Placental pericyte (primary cell): ENCODE measurements around the gene MRPL53. TPM values are rescaled to one million over a fixed set of nuclear protein-coding genes. Genes with fewer than 3 reads are reported as not detected.

Source experiments
- total RNA-seq: library from RNA; depleted of rRNA; stranded (reverse); fragments of >200 nt; gene quantifications from 2 replicates; pipeline ENCODE4 v1.2.3, GENCODE V29; 2012

MRPL53 gene
- total RNA-seq = 19.3 and 57.1 TPM in 2 replicates

DNA sequence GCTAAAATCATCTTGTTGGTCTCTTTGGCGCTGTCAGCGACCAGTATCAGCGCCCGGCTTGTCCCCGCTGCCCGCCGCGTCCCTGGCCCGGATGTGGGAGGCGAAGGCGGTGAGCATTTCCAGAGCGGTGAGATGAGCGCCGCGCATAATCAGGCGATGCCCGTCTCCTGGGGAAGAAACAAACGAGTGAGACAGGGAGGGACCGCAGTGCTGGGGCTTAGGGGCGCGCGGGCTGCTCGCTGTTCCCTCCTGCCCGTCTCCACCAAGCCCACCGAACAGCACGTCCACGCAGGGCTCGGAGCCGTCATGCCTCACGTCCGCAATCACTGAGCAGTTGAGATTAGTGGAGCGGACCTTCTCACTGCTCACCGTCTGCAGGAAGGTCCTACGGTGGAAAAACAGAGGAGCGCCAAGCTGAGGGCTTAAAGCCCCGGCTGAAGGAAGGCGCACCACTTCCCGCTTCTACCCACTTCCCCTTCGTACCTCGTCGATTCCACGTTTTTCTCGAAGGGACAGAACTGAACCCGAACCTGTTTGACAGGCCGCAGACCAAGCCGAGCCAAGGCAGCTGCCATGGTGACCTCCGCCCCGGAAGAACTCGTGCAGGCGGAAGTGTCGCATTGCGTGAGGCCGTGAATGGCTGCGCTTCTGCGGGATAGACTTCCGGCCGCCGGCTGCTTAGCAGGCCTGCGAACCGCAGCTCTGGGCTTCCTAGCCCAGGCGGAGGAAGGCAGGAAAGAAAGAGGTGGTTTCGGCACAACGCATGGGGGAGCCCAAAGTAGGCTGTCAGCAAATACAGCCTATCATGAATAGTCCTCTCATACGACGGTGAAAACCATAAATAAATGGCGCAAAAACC, at the start of gene MRPL53:
TSS of gene MRPL53 (minus strand) at position 595 of the 859 bp plus-strand sequence. CDS start at position 575, 20 bp downstream.

DNA sequence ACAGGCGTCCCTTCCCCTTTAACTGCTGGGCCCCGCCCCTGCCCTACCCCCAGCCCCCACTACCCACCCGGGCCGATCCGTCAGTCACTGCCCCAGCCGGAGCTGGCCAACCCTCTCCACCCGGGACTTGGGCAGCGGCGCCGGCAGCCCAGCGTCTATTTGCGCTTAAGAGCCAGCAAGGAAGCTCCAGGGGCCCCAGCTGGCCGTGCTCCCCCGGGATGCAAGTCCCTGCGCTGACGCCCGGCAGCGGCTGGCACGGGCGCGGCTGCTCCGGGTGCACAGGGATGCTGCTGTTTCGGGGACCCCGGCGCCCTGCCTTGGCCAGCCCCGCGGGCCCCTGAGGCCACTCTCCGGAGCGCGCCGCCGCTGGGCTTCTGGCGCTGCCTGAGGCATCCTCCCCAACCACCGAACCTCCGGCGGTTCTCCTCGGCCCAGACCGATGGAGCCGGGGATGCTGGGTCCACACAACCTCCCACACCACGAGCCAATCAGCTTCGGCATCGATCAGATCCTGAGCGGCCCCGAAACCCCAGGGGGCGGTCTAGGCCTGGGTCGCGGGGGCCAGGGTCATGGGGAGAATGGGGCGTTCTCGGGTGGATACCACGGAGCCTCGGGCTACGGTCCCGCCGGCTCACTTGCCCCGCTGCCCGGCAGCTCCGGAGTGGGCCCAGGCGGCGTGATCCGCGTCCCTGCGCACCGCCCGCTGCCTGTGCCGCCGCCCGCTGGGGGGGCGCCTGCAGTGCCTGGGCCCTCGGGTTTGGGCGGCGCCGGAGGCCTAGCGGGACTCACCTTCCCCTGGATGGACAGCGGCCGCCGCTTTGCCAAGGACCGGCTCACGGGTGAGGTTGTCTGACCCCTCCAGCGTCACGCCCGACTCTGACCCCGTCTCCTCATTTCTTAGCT, 42.1 kb upstream of the MRPL53 start, which contains the start of gene TLX2:
TSS of gene TLX2 (plus strand) at position 83 of the 903 bp plus-strand sequence. CDS start at position 440, 357 bp downstream.

DNA sequence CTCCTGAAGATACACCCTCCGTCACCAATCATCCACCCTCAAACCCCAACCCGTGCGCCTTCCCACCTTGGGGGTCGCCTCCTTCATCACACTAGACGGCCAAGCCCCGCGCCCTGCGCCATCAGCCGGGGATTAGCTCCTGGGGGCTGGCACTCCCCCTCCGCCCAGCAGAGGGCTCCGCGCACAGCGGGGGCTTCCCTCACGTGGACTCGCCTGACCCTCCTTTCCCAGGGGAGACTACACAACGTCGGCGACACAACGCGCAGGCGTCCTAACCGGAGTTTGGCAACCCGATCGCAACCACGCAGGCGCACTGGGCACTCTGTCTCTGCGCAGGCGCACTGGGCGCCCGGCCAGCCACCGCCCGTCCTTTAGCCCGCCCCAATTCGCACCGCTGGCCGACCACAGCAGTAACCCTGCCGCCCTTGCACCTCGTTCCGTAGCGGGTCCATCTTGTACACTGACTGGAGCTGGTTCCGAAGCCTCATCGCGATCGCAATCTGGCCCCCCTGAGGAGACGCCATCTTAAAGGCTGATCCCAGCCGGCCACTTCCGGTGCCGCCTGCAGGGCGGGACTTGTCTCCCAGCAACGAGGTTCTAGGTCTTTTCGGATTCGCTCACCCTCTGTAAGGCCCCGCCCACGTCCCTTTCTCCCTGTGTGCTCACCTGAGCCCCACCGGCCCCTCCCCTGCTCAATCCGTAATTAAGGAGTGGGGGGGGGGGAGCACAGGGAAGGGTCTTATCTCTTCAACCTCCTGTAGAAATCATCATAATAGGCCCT, 34.9 kb upstream of the MRPL53 start, which contains the start of gene PCGF1:
TSS of gene PCGF1 (minus strand) at position 551 of the 781 bp plus-strand sequence. CDS start at position 524, 27 bp downstream.

DNA sequence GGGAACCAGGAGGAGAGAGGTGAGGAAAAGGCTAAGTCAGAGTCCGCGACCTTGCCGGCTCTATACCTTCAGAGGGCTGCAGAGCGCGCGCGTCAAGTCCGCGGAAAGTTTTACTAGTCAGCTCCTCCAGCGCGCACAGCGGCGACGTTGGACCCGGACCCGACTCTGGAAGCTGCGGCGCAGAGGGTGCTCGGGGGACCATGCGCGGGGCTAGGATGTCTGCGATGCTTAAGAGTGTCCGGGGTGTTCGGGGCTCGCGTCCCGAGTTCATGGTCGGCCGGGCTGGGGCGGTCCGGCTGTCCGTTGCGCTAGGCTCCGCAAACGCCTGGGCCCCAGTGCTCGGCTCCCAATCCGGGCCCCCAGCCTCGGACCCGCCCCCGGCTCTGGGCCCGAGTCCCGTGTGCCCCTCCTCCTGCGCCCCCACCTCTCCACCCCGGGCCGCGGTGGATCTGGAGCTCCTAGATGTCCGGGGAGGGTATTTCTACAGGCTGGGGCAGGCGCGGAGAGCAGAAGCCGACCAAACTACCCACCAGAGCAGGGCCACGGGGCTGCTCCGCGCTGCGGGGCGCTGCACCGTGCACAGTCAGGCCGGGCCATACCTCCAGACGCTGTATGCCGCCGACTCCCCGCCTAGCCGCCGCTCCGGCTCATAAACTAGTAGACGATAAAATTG, 26.9 kb upstream of the MRPL53 start, which contains the start of gene LBX2:
TSS of gene LBX2 (minus strand) at position 337 of the 673 bp plus-strand sequence. CDS start at position 271, 66 bp downstream.

DNA sequence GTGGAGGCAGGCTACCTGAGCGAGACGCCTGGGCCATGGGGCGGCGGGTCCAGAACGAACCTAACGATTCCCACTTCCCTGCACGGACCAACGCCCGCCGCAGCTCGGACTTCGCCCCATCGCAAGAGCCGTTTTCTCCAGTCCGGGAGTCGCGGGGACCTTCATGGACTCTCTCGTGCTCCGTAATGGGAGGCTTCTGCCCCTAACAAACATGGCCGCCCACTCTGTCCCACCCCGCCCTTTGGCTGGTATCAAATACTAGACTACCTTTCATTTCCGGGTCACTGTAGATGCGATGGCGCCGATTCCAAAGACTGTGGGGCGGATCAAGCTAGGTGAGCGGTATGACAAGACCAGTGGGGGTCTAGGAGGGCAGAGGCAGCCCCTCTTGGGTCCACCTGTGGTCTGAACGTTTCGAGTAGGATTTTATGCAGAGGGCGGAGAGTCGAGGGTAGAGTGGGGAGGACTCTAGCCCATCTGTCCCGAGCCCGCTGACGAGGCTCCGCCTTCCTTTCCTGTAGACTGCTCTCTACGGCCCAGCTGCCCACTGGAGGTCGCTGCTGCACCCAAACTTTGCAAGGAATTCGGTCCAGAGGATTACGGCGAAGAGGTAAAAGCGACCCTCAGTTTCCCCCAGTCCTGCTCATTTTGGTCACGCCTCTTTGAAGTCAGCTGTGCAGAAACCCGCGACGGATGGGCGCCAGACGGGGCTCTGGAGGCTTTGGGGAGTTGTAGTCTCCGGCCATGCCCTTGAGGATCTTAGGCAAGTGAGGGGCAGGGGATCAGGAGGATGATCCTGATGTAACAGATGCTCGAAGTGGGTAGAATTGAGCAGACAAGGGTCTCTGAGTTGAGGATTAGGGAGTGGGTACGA, 10.6 kb upstream of the MRPL53 start, which contains the start of the genes CCDC142 and TTC31:
TSS of gene CCDC142 (minus strand) at position 198 of the 874 bp plus-strand sequence. CDS start at position 37, 161 bp downstream.
TSS of gene TTC31 (plus strand) at position 281 of the 874 bp plus-strand sequence. CDS start at position 296, 15 bp downstream.

DNA sequence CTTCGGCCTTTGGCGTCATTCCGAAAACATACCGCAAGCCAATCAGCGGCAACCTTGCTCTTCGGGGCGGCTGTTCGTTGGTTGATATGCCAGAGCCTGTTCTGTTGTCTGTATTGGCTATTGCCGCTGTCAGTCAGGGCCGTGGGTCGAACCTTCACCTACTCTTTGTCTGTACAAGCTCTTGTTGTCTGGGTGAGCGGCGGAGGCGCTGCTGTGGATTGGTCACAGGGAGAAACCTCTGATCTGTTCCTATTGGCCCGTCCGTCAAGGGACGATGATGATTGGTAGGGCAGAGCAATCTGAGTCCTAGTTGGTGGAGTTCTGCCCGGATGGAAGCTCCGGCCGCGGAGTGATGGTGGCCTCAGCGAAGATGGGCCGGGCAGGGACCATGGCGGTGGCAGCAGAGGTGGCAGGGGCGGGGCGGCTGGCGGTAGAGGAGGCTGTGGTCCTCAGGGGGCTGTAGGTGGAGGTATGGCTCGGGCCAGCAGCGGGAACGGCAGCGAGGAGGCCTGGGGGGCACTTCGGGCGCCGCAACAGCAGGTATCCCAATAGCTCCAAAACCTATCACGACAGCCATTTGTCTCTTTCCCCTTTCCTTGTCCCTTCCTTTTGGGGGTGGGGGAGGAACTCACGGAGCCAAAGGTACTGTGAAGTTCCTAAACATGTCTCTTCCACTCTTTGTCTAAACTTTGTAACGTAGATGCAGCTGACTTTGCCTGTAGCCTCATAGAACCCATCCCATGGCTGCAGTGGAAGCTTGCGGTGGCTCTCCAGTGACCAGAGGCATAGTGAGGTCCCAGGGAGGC, 14.1 kb downstream of the MRPL53 start, which contains the start of gene WBP1:
TSS of gene WBP1 (plus strand) at position 307 of the 806 bp plus-strand sequence. CDS start at position 472, 165 bp downstream.

DNA sequence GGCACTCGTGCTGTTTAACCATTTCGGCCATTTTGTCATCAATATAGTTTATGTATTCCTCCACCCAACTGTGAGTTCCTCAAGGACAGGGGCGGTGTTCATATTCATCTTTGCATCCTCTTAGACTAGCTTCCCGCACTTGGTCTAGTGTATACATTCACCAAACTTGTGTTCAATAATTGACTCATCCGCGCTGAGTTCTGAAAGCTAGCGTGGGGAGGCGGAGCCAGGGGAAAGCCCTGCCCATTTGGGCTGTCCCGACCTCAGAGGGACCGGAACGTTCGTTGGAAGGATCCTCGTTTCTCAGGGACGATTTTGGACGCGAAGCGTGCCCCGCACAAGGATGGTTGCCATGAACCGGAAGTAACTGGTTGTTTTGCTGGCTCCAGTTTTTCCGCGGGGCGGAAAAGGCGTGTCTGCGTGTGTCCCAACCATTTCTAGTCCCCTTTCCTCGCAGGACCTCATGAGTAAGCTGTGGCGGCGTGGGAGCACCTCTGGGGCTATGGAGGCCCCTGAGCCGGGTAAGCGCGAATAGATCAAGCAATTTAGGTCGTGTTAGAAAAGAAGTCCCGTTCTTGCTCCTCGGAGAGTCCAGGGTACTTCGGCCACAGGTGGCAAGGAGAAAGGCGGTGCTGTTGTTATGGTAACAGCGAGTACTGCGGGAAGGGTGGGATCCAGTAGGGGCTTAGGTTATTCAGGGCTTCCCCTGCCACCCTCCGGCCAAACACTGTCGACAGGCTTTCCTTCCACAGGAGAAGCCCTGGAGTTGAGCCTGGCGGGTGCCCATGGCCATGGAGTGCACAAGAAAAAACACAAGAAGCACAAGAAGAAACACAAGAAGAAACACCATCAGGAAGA, 17.6 kb downstream of the MRPL53 start, which contains the start of gene INO80B:
TSS of gene INO80B (plus strand) at position 434 of the 858 bp plus-strand sequence. CDS start at position 464, 30 bp downstream.

DNA sequence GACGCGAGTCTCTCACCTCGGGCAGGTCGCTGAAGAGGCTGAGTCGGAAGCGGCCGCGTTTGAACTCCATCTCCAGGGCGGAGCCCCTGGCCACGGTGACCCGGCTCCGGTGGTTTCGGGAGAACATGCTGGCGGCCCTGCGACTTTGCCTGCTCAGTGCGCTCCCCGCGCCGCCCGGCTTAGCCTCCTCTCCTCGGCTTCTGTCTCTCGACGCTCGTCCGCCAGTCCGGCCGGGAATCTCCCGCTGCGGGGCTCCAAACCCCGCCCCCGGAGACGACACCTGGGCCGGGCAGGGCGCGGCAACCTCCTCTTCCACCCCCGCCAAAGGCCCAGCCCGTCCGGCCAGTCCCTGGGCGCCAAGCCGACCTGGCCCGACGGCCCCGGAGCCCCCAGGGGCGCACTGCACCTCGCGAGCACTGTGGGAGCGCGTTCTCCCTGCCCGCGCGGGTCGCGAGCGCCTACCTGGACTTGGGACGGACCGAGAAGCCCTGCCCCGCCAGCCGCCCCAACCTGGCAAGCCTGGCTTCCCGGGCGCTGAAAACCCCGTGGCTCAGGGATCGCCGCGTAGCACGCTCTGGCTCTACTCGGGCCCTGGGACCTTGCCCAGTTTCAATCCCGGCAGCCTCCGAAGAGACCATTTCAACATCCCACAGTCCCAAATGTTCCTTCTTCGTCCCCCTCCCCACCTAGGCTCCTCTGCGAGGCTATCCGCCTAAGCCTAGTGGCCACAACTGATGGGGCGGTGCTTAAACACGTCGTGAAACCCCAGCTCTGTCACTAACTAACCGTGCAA, 30.6 kb downstream of the MRPL53 start, which contains the start of gene RTKN:
TSS of gene RTKN (minus strand) at position 248 of the 793 bp plus-strand sequence. CDS start at position 127, 121 bp downstream.

Other genes with a start within 250 kb of the MRPL53 start
- 0.29 and 0.44 TPM in 2 replicates for gene SLC4A5, start 129.3 kb downstream of the MRPL53 start, total RNA-seq
- 144 and 149 TPM in 2 replicates for gene DCTN1, start 92.4 kb downstream of the MRPL53 start, total RNA-seq
- 0.66 and 1.6 TPM in 2 replicates for gene C2orf81, start 51.1 kb downstream of the MRPL53 start, total RNA-seq
- 20.8 and 45.7 TPM in 2 replicates for gene WDR54, start 51.0 kb downstream of the MRPL53 start, total RNA-seq
- 9.4 and 17.5 TPM in 2 replicates for gene RTKN, start 30.7 kb downstream of the MRPL53 start, total RNA-seq
- gene INO80B, start 17.6 kb downstream of the MRPL53 start, total RNA-seq = 12.9 and 19.3 TPM in 2 replicates
- gene WBP1, start 14.2 kb downstream of the MRPL53 start, total RNA-seq = 28.3 and 51.9 TPM in 2 replicates
- gene MOGS, start 7.3 kb downstream of the MRPL53 start, total RNA-seq = 79.7 and 81.8 TPM in 2 replicates
- 24.7 and 35.1 TPM in 2 replicates for gene CCDC142, start 10.3 kb upstream of the MRPL53 start, total RNA-seq
- gene TTC31, start 10.4 kb upstream of the MRPL53 start, total RNA-seq = 19.9 and 22.8 TPM in 2 replicates
- gene LBX2, start 26.9 kb upstream of the MRPL53 start, total RNA-seq = 1.9 and 3.1 TPM in 2 replicates
- 23.6 and 27.8 TPM in 2 replicates for gene PCGF1, start 35.0 kb upstream of the MRPL53 start, total RNA-seq
- not detected in 2 replicates for gene TLX2, start 41.8 kb upstream of the MRPL53 start, total RNA-seq
- gene DQX1, start 53.6 kb upstream of the MRPL53 start, total RNA-seq = not detected in 2 replicates
- 96.1 and 152 TPM in 2 replicates for gene AUP1, start 57.0 kb upstream of the MRPL53 start, total RNA-seq
- 44.9 and 54.1 TPM in 2 replicates for gene HTRA2, start 57.3 kb upstream of the MRPL53 start, total RNA-seq
- gene LOXL3, start 81.3 kb upstream of the MRPL53 start, total RNA-seq = 2.0 and 2.9 TPM in 2 replicates
- 9.2 and 10.2 TPM in 2 replicates for gene DOK1, start 82.0 kb upstream of the MRPL53 start, total RNA-seq
- gene M1AP, start 175.7 kb upstream of the MRPL53 start, total RNA-seq = not detected in 2 replicates
- gene SEMA4F, start 181.6 kb upstream of the MRPL53 start, total RNA-seq = 4.0 and 5.3 TPM in 2 replicates